Thyroid gland (tissue), 4 donors: ENCODE results near the gene ERCC1. TPM values are rescaled to one million over a fixed set of nuclear protein-coding genes. Genes with fewer than 3 reads are reported as not detected.

ENCODE experiments used
- DNase-seq, 2 donors: peaks; one replicate each; pipeline ENCODE4 v3.0.0-alpha.2; 2019
- H3K27ac ChIP-seq, 3 donors: fragments of 200-600 bp; sonication (generic); 1 replicate in 2 of 3; 2 replicates in 1 of 3; pipeline ENCODE4 v1.5.1; 2016 to 2019; ENCODE audit warnings: mild to moderate bottlenecking in 1 of 3, moderate library complexity in 1 of 3
- H3K27me3 ChIP-seq: fragments of 200-600 bp; sonication (generic); one replicate; pipeline ENCODE4 v1.5.1; 2019
- H3K36me3 ChIP-seq, 2 donors: fragments of 200-600 bp; sonication (generic); one replicate each; pipeline ENCODE4 v1.5.1; 2016 to 2019
- H3K4me1 ChIP-seq, 2 donors: fragments of 200-600 bp; sonication (generic); one replicate each; pipeline ENCODE4 v1.5.1; 2017 to 2019
- H3K4me3 ChIP-seq, 3 donors: fragments of 200-600 bp; sonication (generic); replicated peaks in 1 of 3; 1 replicate in 2 of 3; 2 replicates in 1 of 3; pipeline ENCODE4 v1.5.1; 2016; ENCODE audit warnings: mild to moderate bottlenecking in 1 of 3
- H3K9me3 ChIP-seq: fragments of 200-600 bp; sonication (generic); one replicate; pipeline ENCODE4 v1.5.1; 2017
- CTCF ChIP-seq, 6 experiments: fragments of 200-600 bp in 3 of 6; fragments of 450-650 bp in 3 of 6; sonication (generic) in 3 of 6; IDR thresholded peaks; one replicate each; pipeline ENCODE4 v1.5.1; 2016 to 2019; ENCODE audit warnings: antibody characterized with exemption in 6 of 6, mild to moderate bottlenecking in 2 of 6, inconsistent platforms in 1 of 6, moderate library complexity in 1 of 6
- POLR2A ChIP-seq, 2 donors: fragments of 450-650 bp; IDR thresholded peaks; one replicate each; pipeline ENCODE4 v1.6.1; 2017; ENCODE audit warnings: antibody characterized with exemption in 2 of 2, mild to moderate bottlenecking in 2 of 2, moderate library complexity in 1 of 2
- WGBS, 2 donors: methylation state at CpG; one replicate each; pipeline ENCODE4 v1.1.5; 2017; 5-methylcytosine and 5-hydroxymethylcytosine counted together
- intact Hi-C: fragments of 100-400 bp; cut with DNase I; formaldehyde crosslinking; loops from one replicate; pipeline ENCODE4 v1.15.1; 2023
- total RNA-seq, 4 donors: library from RNA; depleted of rRNA; stranded (reverse); fragments of >200 nt; gene quantifications; one replicate each; pipeline ENCODE4 v1.2.3, GENCODE V29; 2016

Gene ERCC1
- total RNA-seq, 4 donors from 2014 or later, result 89.1 to 157 (median 113) TPM

GRCh38 chr19:45406226-45407090 is 17.3 kb downstream of the ERCC1 start, which contains the start of gene POLR1G:
Gene POLR1G (plus strand): TSS chr19:45406644. CDS start chr19:45406697, 53 bp downstream.
- H3K4me3 ChIP-seq, result peak within 1 kb of the TSS; percentile 19 to 92 (median 84)
- H3K9me3 ChIP-seq, result no peaks in the 10 kb centered on the region
- no peaks in the 10 kb centered on the region for H3K36me3 ChIP-seq
- TF ChIP-seq CTCF (IDR thresholded peaks at IDR 0.05) (peak in 3 of 6 experiments; percentile 17 to 56 (median 33)), POLR2A (IDR thresholded peaks at IDR 0.05) (no peak)
- 0 to 1% methylated on average over 46 to 51 of the region's 51 CpGs for WGBS, 2 donors
- H3K27me3 ChIP-seq, result no peaks in the 10 kb centered on the region
- intact Hi-C loops, result loop anchor here (10.0 kb wide), 1 partner anchor 152 kb away; the partner anchor contains the start of gene MARK4
- H3K27ac ChIP-seq, result peak within 1 kb of the TSS; percentile 74 to 97 (median 96)
- peaks cover 21 to 31% of the 10 kb centered on the region in 2 donors for H3K4me1 ChIP-seq
- DNase-seq, result peak; percentile 75 to 78

GRCh38 chr19:45405435-45406225 is 18.1 kb downstream of the ERCC1 start:
- Histone ChIP-seq H3K4me3 (peak overlapping the region; percentile 19 to 92 (median 84)), H3K9me3 (no peaks in the 10 kb centered on the region), H3K27me3 (no peaks in the 10 kb centered on the region), H3K4me1 (peaks cover 21 to 31% of the 10 kb centered on the region in 2 donors), H3K27ac (peak overlapping the region; percentile 74 to 97 (median 96)), H3K36me3 (no peaks in the 10 kb centered on the region)
- DNase-seq, result peak; percentile 90
- 0 to 1% methylated on average over 28 to 44 of the region's 48 CpGs for WGBS, 2 donors
- intact Hi-C loops, result loop anchor here (10.0 kb wide), 1 partner anchor 151 kb away; the partner anchor contains the start of gene MARK4
- TF ChIP-seq POLR2A (IDR thresholded peaks at IDR 0.05) (peak in 1 of 2 donors; percentile 25), CTCF (IDR thresholded peaks at IDR 0.05) (no peak)

- no peaks in the 10 kb centered on the region for H3K27me3 ChIP-seq
- H3K27ac ChIP-seq, result peak within 1 kb of the TSS; percentile 74 to 97 (median 96)
- H3K9me3 ChIP-seq, result no peaks in the 10 kb centered on the region
- peak; percentile 94 to 96 for DNase-seq
- intact Hi-C loops, result loop anchor here (10.0 kb wide), 1 partner anchor 150 kb away; the partner anchor contains the start of gene MARK4
- peak within 1 kb of the TSS; percentile 19 to 92 (median 84) for H3K4me3 ChIP-seq
- H3K4me1 ChIP-seq, result peaks cover 21 to 31% of the 10 kb centered on the region in 2 donors
- TF ChIP-seq CTCF (IDR thresholded peaks at IDR 0.05) (no peak), POLR2A (IDR thresholded peaks at IDR 0.05) (peak; percentile 37 to 55)
- H3K36me3 ChIP-seq, result no peaks in the 10 kb centered on the region
- 3 to 6% methylated on average over 21 to 22 of the region's 46 CpGs for WGBS, 2 donors
These were observed 18.9 kb downstream of the ERCC1 start, which contains the start of gene PPP1R13L for GRCh38 chr19:45404557-45405434. Gene PPP1R13L (minus strand): TSS chr19:45405069. CDS start chr19:45398318, 6,751 bp downstream.

GRCh38 chr19:45403781-45404556 is 19.7 kb downstream of the ERCC1 start:
- no peaks in the 10 kb centered on the region for H3K27me3 ChIP-seq
- DNase-seq, result peak; percentile 62 to 66
- no peaks in the 10 kb centered on the region for H3K36me3 ChIP-seq
- WGBS, 2 donors, result 24 to 32% methylated on average over 20 to 25 of the region's 25 CpGs
- TF ChIP-seq POLR2A (IDR thresholded peaks at IDR 0.05), result no peak
- peak in 3 of 6 experiments; percentile 27 to 50 (median 40) for TF ChIP-seq CTCF (IDR thresholded peaks at IDR 0.05)
- peaks cover 21 to 32% of the 10 kb centered on the region in 2 donors for H3K4me1 ChIP-seq
- peak overlapping the region; percentile 19 to 92 (median 84) for H3K4me3 ChIP-seq
- H3K9me3 ChIP-seq, result no peaks in the 10 kb centered on the region
- H3K27ac ChIP-seq, result peak overlapping the region in 2 of 3 donors; percentile 96 to 97
- intact Hi-C loops, result loop anchor here (10.0 kb wide), 1 partner anchor 149 kb away; the partner anchor contains the start of gene MARK4
